GM21367 (cell line): Measurements from ENCODE around the gene MBD3.
"Not testable (repeated sequence)": the region's sequence is repeated elsewhere in the genome, so short reads cannot be mapped to it uniquely, and the experiment has no call there.

Source experiments
- ATAC-seq: cut with Tn5 transposase; IDR thresholded peaks from one replicate; pipeline ENCODE4 v1.9.1; 2021; ENCODE audit not compliant: unreplicated experiment

The MBD3 gene, protein sequence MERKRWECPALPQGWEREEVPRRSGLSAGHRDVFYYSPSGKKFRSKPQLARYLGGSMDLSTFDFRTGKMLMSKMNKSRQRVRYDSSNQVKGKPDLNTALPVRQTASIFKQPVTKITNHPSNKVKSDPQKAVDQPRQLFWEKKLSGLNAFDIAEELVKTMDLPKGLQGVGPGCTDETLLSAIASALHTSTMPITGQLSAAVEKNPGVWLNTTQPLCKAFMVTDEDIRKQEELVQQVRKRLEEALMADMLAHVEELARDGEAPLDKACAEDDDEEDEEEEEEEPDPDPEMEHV

GRCh38 chr19:1592755-1593500 is at the start of gene MBD3:
Gene MBD3 (minus strand): TSS chr19:1592865. CDS start chr19:1592631, 234 bp downstream.
- peak; percentile 40 for ATAC-seq

DNA sequence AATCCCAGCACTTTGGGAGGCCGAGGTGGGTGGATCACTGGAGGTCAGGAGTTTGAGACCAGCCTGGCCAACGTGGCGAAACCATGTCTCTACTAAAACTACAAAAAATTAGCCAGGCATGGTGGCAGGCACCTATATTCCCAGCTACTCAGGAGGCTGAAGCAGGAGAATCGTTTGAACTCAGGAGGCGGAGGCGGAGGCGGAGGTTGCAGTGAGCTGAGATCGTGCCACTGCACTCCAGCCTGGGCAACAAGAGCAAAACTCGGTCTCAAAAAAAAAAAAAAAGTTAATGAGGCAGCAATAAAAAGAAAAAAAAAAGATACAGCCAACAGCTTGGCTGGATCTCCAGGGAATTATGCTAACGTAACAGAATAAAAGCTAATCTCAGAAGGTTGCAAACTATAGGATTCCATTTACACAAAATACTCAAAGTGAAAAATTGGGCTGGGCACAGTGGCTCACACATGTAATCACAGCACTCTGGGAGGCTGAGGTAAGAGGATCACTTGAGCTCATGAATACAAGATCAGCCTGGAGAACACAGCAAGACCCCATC is 48.3 kb upstream of the MBD3 start:
- not testable (repeated sequence) for ATAC-seq

DNA sequence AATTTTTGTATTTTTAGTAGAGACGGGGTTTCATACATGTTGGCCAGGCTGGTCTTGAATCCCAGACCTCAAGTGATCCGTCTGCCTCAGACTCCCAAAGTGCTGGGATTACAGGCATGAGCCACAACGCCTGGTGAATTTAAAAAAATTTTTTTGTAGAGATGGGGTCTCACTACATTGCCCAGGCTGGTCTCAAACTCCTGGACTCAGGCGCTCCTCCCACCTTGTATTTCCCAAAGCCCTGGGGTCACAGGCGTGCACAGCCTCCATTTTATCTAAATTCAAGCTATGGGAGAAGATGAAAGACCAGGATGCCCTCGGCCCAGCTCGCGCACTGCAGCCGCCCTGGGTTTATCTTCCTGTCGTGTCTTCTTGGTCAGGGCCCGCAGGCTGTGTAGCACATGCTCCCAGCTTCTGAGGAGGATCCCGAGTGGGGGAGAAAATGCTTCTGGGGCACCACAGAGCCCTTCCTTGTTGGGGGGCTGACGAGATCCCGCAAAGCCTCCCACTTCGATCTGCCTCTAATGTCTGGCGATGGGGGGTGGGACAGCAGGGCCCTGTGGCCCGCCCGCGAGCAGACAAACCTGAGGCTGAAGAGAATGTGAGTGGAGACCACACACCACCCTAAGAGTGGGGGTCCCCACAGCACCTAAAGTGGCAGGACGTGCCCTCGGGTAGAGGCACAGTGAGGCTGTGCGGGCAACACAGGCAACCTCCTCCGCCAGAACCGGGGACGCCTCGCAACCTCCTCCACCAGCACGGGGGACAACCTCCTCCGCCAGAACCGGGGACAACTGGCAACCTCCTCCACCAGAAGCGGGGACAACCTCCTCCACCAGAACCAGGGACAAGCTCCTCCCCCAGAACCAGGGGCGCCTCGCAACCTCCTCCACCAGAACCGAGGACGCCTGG is 43.9 kb upstream of the MBD3 start:
- ATAC-seq, result no peak

GRCh38 chr19:1634938-1635243 is 42.2 kb upstream of the MBD3 start:
- no peak for ATAC-seq

DNA sequence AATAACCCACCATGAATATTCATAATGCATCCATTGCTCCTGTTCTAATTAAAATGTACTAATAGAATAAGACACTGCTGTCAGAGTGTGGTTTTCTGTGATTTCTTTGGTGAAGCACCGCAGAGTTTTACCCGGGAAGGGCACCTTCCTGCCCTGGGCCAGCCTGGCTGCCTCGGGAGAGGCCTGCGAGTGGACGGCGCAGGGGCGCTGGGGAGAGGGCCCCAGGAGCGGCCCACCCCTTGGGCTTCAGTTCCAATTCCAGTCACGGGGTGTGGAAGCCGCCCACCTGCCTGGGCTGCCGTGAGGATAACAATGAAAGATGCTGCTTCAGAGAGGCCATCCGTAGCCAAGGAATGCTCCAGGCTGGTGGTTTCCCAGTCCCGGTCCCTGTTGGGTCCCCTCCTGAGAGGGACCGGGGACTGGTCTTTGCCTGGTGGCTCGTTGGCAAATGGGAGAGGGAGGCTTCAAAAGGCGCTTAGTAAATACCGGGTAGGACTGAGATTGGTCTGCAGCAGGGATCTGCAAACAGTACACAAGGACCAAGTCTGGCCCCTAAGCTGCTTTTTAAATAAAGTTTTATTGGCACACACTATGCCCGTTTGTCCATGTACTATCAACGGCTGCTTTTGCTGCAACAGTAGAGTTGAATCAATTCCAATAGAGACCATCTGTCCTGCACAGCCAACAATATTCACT is 41.7 kb upstream of the MBD3 start:
- no peak for ATAC-seq

DNA sequence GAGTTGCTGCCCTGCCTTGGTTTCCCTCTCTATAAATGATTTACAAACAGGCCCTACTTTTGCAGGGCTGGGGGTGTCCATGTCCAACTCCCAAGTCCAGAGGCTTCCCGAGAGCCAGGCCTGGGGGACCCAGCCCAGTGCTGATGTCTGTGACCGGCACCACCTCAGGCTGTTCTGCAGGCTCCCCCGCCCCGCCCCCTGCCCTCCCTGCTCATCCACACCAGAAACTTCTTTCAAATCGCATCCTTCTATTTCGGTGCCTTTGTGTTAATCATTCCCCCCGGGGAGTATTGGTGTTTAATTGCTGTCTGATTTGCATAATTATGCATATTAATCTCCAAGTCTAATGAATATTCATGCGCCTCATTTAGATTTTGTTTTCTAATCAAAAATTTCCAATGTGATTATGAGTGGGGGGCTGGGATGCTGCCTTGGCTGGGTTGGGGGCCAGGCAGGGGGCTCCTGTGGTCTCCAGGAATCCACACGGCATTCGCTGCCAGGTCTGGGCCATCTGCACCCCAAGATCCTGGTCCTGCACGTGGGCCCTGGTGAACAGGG is 40.7 kb upstream of the MBD3 start:
- ATAC-seq, result no peak

- ATAC-seq, result no peak
Measured at GRCh38 chr19:1632462-1633268, 40.0 kb upstream of the MBD3 start.

DNA sequence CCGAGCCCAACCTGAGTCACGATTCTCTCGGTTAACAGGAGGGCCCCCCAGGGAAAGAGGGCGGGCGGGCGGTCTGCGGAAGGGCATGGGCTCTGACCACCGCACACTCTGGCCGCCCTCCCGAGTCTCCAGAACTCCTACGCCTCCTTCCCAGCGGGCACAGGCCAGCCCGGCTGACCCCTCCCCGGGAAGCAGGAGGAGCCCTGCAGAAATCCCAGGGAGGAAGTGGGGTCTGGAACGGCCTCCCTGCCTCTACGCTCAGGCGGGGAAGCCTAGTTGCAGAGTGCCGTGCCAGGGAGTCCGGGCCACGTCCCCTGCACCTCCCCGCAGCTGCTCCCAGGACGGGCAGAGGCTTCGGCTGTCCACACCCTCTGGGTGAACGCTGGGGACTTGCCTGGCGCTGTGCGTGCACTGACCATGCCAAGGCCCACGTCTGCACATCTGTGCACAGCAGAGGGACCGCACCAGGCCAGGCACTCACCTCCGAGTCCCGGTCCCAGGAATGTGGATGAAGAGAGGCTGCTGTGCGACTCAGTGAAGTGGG is 39.0 kb upstream of the MBD3 start:
- ATAC-seq, result no peak

GRCh38 chr19:1630811-1631210 is 38.1 kb upstream of the MBD3 start:
- ATAC-seq, result no peak

- no peak for ATAC-seq
Measured at GRCh38 chr19:1630012-1630411, 37.3 kb upstream of the MBD3 start.

DNA sequence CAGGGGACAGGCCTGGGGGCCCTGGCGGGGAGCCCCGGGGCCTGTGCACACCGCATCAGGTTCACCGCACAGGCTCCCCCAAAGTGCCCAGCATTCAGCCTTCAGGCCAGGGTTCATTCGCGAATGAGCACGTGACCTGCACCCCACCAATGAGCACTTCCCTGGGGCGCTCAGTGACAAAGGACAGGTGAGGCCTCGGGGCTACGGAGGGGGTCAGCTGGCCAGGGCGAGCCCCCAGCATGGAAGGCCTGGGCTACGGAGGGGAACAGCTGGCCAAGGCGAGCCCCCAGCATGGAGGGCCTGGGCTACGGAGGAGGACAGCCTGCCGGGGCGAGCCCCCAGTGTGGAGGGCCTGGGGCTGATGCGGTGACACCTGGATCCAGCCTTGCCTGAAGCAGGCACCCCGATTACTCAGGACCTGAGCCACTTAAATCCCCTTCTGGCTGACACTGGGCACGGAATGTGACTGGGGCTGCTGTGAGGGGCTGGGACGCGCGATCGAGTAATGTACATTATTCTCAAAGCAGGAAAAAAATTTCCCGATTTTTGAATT is 36.7 kb upstream of the MBD3 start:
- ATAC-seq, result no peak

DNA sequence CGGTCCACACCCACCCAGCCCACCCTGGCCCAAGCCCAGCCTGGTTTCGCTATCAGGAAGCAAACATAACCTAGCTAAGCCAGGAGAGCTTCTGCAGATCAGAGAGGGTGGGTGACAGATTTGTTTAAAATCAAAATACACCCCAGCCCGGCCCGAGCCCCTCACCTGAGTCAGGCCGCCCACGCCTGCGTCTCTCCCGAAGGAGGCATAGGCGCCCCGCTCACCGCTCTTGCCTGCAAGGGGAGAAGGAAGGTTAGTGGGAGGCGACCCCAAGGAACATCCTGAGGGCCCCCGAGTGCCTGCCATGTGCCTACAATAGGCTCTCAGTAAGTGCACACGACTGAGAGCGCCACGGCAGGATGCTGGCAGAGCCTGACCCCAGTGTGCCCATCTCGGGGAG is 34.5 kb upstream of the MBD3 start:
- no peak for ATAC-seq

DNA sequence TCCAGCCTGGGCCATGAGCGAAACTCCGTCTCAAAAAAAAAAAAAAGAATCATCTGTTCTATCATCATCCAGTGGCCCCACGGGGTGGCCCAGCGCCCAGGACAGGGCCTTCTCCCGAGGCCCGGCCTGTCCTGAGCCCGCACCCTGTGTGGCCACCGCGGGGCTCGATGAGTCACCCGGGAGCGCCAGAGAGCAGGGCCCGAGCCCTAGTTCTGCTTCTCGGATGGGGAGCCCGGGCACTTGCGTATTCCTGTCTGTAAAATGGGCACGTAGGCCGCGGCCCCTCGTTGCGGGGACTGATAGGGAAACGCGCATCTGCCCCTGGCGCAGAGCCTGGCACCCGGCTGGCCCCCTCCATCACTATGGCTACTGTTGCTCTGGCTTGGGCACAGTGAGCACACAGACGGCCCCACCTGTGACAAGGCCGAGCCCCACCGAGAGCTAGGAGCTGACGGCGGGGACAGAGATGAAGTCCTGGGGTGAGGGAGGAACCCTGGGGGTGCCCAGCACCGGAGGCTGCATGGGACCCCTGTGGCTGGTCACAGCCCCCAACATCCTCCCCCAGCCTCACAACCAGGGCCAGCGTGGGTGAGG is 33.8 kb upstream of the MBD3 start:
- no peak for ATAC-seq

DNA sequence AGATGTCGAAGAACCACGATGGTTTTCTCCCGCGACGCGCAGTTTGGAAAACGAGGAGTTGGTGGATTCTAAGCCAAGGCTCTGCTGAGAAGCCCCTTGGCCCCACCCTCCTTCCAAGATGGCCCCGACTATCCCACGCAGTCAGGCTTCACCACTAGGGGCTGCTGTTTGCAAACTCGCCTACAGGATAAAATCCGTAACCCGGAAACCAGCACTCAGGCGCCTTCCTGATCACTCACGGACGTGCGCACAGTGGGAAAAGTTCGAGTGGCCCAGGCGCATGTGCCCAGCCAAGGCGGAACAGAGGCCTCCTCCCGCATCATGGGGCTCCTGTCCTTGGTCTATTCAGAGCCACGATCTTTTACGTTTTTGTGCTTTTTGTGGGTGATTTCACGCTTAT is 31.8 kb upstream of the MBD3 start:
- ATAC-seq, result no peak

DNA sequence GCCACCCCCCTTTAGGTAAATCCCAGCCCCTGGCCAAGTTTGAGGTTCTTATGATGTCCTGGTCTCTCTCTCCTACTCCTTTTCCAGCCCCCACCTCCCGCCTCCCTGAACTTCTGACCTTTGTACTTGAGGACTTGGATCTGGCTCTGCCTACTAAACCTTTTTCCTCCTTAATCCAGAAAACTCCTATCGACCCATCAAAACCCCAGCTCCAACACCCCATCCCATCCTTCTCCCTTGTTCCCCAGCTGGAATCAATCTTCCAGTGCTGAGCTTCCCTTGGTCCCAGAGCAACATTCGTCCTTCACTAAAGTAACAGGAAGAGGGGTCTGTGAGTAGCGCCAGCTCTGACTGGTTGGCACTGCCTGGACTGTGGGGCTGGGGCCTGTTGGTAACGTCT is 29.9 kb upstream of the MBD3 start:
- no peak for ATAC-seq

DNA sequence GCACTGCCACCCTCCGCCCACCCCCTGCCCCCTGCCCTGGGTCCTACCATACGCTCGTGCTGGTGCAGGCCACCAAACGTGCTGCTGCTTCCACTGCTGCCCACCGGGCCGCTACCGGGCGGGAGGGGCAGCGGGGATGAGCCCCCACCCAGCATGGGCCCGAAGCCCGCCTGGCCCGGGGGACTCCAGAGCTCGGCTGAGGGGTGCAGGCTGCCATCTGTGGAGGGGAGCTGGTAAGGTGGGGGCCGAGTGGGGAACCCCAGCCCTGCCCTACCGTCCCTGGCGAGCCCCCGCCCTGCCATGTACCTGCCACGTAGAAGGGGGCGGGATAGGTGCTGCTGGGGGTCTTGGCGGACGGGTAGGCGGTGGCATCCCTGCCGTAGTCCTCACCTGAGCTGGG is 29.3 kb upstream of the MBD3 start:
- ATAC-seq, result no peak

- no peak for ATAC-seq
Measured at GRCh38 chr19:1621574-1621973, 28.9 kb upstream of the MBD3 start.

GRCh38 chr19:1621021-1621420 is 28.4 kb upstream of the MBD3 start:
- no peak for ATAC-seq

GRCh38 chr19:1620502-1620901 is 27.8 kb upstream of the MBD3 start:
- ATAC-seq, result no peak
